ENCODE results near the gene GABRB1. TPM values are rescaled to one million over a fixed set of nuclear protein-coding genes. Genes with fewer than 3 reads are reported as not detected.

Gene GABRB1
- total and polyA plus RNA-seq, 2 donors (not counting 1 experiment from before 2014, with no cell fraction given) = 0.05 to 0.17 TPM

DNA sequence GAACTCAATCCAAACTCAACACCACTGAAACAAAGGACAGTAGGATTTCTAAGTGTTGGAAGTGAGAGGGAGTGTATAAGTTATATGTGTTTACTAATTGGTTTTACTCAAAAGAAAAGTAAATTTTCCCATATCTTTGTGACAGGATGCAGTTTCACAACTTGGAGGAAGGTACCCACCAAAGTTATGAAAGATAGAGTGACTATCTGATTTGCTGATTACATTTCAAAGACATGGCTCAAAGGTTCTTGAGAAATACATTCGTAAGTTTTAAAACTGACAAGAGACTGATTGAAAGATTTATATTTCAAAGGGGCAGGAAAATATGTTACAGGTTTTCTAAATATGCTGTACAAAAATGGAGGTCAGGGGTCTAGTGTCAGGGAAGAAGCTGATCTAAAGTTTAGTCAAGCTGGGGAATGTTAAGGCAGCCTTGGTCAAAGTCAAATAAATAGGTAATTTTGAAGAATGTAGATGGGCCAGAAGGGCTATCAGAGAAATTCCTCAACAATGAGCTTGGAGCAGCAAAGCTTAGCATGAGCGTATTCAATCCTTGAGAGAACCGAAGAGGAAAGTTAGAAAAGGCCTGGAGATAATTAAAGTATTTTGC, 441.9 kb downstream of the GABRB1 start:
- Histone ChIP-seq H3K4me2 (ENCODE audit: extremely low read depth, insufficient read depth, low read length) (no peak overlapping the region), H3K27me3 (ENCODE audit: control insufficient read depth, insufficient read depth, low read length) (no peaks in the 10 kb centered on the region), H3K9me3 (ENCODE audit: control insufficient read depth, insufficient read depth, low read depth, low read length) (no peaks in the 10 kb centered on the region), H3K4me1 (ENCODE audit: control insufficient read depth, extremely low read depth, insufficient read depth, low read length) (peaks cover 2% of the 10 kb centered on the region), H3K4me3 (replicated peaks in 1 of 4; ENCODE audit: control extremely low read depth in 1 of 4, insufficient read depth in 1 of 4, low read depth in 3 of 4, low read length in 4 of 4) (no peak overlapping the region), H3K36me3 (ENCODE audit: control insufficient read depth, insufficient read depth, low read length) (no peaks in the 10 kb centered on the region), H2AFZ (ENCODE audit: low read length) (no peak overlapping the region), H4K20me1 (ENCODE audit: control insufficient read depth, extremely low read depth, insufficient read depth, low read length) (no peaks in the 10 kb centered on the region), H3K79me2 (ENCODE audit: control insufficient read depth, insufficient read depth, low read length) (no peaks in the 10 kb centered on the region), H3K9ac (ENCODE audit: insufficient read depth, low read length) (no peak overlapping the region), H3K27ac (ENCODE audit: insufficient read depth, low read length) (no peak overlapping the region)
- no peak for DNase-seq (ENCODE audit: low read depth in 2 of 2)
- TF ChIP-seq, protein P1, sequence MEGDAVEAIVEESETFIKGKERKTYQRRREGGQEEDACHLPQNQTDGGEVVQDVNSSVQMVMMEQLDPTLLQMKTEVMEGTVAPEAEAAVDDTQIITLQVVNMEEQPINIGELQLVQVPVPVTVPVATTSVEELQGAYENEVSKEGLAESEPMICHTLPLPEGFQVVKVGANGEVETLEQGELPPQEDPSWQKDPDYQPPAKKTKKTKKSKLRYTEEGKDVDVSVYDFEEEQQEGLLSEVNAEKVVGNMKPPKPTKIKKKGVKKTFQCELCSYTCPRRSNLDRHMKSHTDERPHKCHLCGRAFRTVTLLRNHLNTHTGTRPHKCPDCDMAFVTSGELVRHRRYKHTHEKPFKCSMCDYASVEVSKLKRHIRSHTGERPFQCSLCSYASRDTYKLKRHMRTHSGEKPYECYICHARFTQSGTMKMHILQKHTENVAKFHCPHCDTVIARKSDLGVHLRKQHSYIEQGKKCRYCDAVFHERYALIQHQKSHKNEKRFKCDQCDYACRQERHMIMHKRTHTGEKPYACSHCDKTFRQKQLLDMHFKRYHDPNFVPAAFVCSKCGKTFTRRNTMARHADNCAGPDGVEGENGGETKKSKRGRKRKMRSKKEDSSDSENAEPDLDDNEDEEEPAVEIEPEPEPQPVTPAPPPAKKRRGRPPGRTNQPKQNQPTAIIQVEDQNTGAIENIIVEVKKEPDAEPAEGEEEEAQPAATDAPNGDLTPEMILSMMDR (conservative IDR thresholded peaks at IDR 0.05 in 1 of 2, IDR thresholded peaks at IDR 0.05 in 1 of 2; ENCODE audit: low read depth in 1 of 2, low read length in 2 of 2) = no peak
- no peak for TF ChIP-seq EZH2 (IDR thresholded peaks at IDR 0.05; ENCODE audit: low read length, missing control alignments)

DNA sequence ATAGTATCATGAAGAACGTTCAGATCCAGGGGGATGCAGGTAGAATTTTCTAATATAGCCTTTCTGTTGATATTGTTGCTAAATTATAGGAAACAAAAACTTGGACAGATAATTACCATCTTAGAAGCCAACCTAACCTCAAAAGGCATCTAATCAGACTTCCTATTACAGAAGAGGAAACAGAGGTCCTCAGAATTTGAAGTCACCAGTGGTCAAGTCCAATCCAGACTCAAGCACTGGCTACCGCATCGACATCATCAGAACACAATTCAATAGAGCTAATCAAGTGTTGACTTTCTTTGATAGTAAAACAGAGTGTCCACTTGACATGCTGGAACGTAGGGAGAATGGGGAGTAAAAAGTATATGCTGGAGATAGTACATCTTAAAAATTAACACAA, 443.4 kb downstream of the GABRB1 start:
- H3K36me3 ChIP-seq (ENCODE audit: control insufficient read depth, insufficient read depth, low read length) = no peaks in the 10 kb centered on the region
- no peak overlapping the region for H3K9ac ChIP-seq (ENCODE audit: insufficient read depth, low read length)
- no peak for TF ChIP-seq EZH2 (IDR thresholded peaks at IDR 0.05; ENCODE audit: low read length, missing control alignments)
- TF ChIP-seq, protein P1 (conservative IDR thresholded peaks at IDR 0.05 in 1 of 2, IDR thresholded peaks at IDR 0.05 in 1 of 2; ENCODE audit: low read depth in 1 of 2, low read length in 2 of 2) = no peak
- no peak overlapping the region for H3K4me2 ChIP-seq (ENCODE audit: extremely low read depth, insufficient read depth, low read length)
- H3K4me1 ChIP-seq (ENCODE audit: control insufficient read depth, extremely low read depth, insufficient read depth, low read length) = peaks cover 2% of the 10 kb centered on the region
- H3K27me3 ChIP-seq (ENCODE audit: control insufficient read depth, insufficient read depth, low read length) = no peaks in the 10 kb centered on the region
- H3K9me3 ChIP-seq (ENCODE audit: control insufficient read depth, insufficient read depth, low read depth, low read length) = no peaks in the 10 kb centered on the region
- no peak overlapping the region for H2AFZ ChIP-seq (ENCODE audit: low read length)
- H3K79me2 ChIP-seq (ENCODE audit: control insufficient read depth, insufficient read depth, low read length) = no peaks in the 10 kb centered on the region
- DNase-seq (ENCODE audit: low read depth in 2 of 2) = no peak
- H4K20me1 ChIP-seq (ENCODE audit: control insufficient read depth, extremely low read depth, insufficient read depth, low read length) = no peaks in the 10 kb centered on the region
- no peak overlapping the region for H3K4me3 ChIP-seq (replicated peaks in 1 of 4; ENCODE audit: control extremely low read depth in 1 of 4, insufficient read depth in 1 of 4, low read depth in 3 of 4, low read length in 4 of 4)
- H3K27ac ChIP-seq (ENCODE audit: insufficient read depth, low read length) = no peak overlapping the region

DNA sequence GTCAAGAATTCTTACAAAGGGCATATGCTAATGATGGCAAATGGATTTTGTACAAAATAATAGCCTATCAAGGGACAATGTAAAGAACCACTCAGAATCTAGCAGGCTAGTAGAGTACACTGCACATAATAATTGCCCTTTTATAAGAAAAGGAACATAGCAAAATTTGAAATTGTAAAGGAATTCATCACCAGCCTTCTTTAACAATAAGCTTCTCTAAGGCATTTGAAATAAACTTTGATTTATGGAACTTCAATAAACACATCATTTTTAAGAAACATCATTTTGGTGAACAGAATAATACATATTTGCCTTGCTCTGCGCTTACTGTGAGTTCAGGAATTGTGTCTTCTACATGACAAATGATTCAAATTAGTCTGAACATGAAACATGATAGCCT, 444.0 kb downstream of the GABRB1 start:
- Histone ChIP-seq H3K4me2 (ENCODE audit: extremely low read depth, insufficient read depth, low read length) (no peak overlapping the region), H3K4me3 (replicated peaks in 1 of 4; ENCODE audit: control extremely low read depth in 1 of 4, insufficient read depth in 1 of 4, low read depth in 3 of 4, low read length in 4 of 4) (no peak overlapping the region), H2AFZ (ENCODE audit: low read length) (no peak overlapping the region), H3K9ac (ENCODE audit: insufficient read depth, low read length) (no peak overlapping the region), H3K9me3 (ENCODE audit: control insufficient read depth, insufficient read depth, low read depth, low read length) (no peaks in the 10 kb centered on the region), H3K36me3 (ENCODE audit: control insufficient read depth, insufficient read depth, low read length) (no peaks in the 10 kb centered on the region), H4K20me1 (ENCODE audit: control insufficient read depth, extremely low read depth, insufficient read depth, low read length) (no peaks in the 10 kb centered on the region), H3K27me3 (ENCODE audit: control insufficient read depth, insufficient read depth, low read length) (no peaks in the 10 kb centered on the region), H3K4me1 (ENCODE audit: control insufficient read depth, extremely low read depth, insufficient read depth, low read length) (peaks cover 2% of the 10 kb centered on the region), H3K27ac (ENCODE audit: insufficient read depth, low read length) (no peak overlapping the region), H3K79me2 (ENCODE audit: control insufficient read depth, insufficient read depth, low read length) (no peaks in the 10 kb centered on the region)
- no peak for TF ChIP-seq EZH2 (IDR thresholded peaks at IDR 0.05; ENCODE audit: low read length, missing control alignments)
- TF ChIP-seq, protein P1 (conservative IDR thresholded peaks at IDR 0.05 in 1 of 2, IDR thresholded peaks at IDR 0.05 in 1 of 2; ENCODE audit: low read depth in 1 of 2, low read length in 2 of 2) = no peak
- DNase-seq (ENCODE audit: low read depth in 2 of 2) = no peak

Other genes starting within 250 kb of the GABRB1 start
- not detected in 2 replicates for gene COX7B2, start 122.3 kb upstream of the GABRB1 start, total RNA-seq
- not detected in 2 replicates for gene COX7B2, start 122.3 kb upstream of the GABRB1 start, polyA plus RNA-seq
- gene GABRA4, start 38.0 kb upstream of the GABRB1 start, total RNA-seq = not detected in 2 replicates
- gene GABRA4, start 38.0 kb upstream of the GABRB1 start, polyA plus RNA-seq = not detected in 2 replicates

Measured in fibroblast of lung (primary cell).